Prostate gland (tissue), 2 donors: Measurements from ENCODE around the gene CYTH4. TPM values are rescaled to one million over a fixed set of nuclear protein-coding genes. Genes with fewer than 3 reads are reported as not detected.

ENCODE experiments used
- DNase-seq: peaks from one replicate; pipeline ENCODE4 v3.0.0-alpha.2; 2019; ENCODE audit warnings: low spot score
- H3K27ac ChIP-seq, 2 donors: fragments of 200-600 bp; sonication (generic); 2 replicates each; pipeline ENCODE4 v1.5.1; 2017 to 2019
- H3K27me3 ChIP-seq: fragments of 200-600 bp; sonication (generic); replicated peaks from 2 replicates; pipeline ENCODE4 v1.5.1; 2019; ENCODE audit not compliant: insufficient read depth
- H3K36me3 ChIP-seq, 2 donors: fragments of 200-600 bp; sonication (generic); 1 replicate in 1 of 2; 2 replicates in 1 of 2; pipeline versions ENCODE4 v1.5.1 to v1.8.1; 2017 to 2019
- H3K4me1 ChIP-seq: fragments of 200-600 bp; sonication (generic); replicated peaks from 2 replicates; pipeline ENCODE4 v1.5.1; 2019
- H3K4me3 ChIP-seq, 2 donors: fragments of 200-600 bp; sonication (generic); 2 replicates each; pipeline ENCODE4 v1.5.1; 2017 to 2019
- H3K9me3 ChIP-seq: fragments of 200-600 bp; sonication (generic); 2 replicates; pipeline ENCODE4 v1.5.1; 2017
- POLR2A ChIP-seq: fragments of 450-650 bp; IDR thresholded peaks from one replicate; pipeline ENCODE4 v1.6.1; 2016; ENCODE audit warnings: antibody characterized with exemption, mild to moderate bottlenecking
- POLR2AphosphoS5 ChIP-seq: sonication (generic); formaldehyde crosslinking; IDR thresholded peaks from one replicate; pipeline ENCODE4 v1.6.1; 2017; ENCODE audit warnings: antibody characterized with exemption
- WGBS: methylation state at CpG from one replicate; pipeline ENCODE4 v1.1.5; 2018; 5-methylcytosine and 5-hydroxymethylcytosine counted together
- intact Hi-C: fragments of 100-400 bp; cut with DNase I; formaldehyde crosslinking; loops from one replicate; pipeline ENCODE4 v1.14.2; 2022
- total RNA-seq, 2 donors: library from RNA; depleted of rRNA; stranded (reverse); fragments of >200 nt; gene quantifications; one replicate each; pipeline ENCODE4 v1.1.0, GENCODE V29; 2016
- TF ChIP-seq, protein P1 (sequence below), 4 experiments: fragments of 200-600 bp in 2 of 4; fragments of 450-650 bp in 2 of 4; sonication (generic) in 2 of 4; IDR thresholded peaks; 1 replicate in 3 of 4; 2 replicates in 1 of 4; pipeline ENCODE4 v1.5.1; 2016 to 2019; ENCODE audit warnings: antibody characterized with exemption in 4 of 4, mild to moderate bottlenecking in 2 of 4, moderate library complexity in 2 of 4

The CYTH4 gene
- total RNA-seq, 2 donors from 2014 or later: 4.7 to 5.5 TPM

DNA sequence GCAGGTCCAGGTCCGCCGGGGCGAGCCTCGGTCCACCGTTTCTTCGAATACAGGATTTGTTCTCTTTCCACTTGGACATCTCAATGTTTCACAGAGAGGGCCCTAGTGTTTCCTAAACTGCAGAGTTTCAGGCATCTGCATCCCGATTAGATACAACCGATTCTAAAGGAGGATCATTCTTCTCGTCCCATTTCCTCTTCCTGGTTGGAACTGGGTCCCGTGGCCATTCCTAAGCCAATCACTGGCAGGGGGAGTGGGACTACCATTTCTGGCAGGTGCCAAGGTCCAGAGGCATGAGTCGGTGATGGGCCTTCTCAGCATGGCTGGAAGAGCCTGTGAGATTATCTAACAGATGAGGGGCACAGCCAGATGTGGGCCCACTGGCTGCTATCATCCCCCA lies 76.1 kb downstream of the CYTH4 start:
- H3K4me1 ChIP-seq: no peaks in the 10 kb centered on the region
- WGBS: 93% methylated on average over 11 of the region's 11 CpGs
- DNase-seq: no peak
- H3K36me3 ChIP-seq: no peaks in the 10 kb centered on the region
- no peak overlapping the region for H3K4me3 ChIP-seq
- no peak overlapping the region for H3K27ac ChIP-seq
- H3K9me3 ChIP-seq: no peaks in the 10 kb centered on the region
- intact Hi-C loops: no loop called here
- TF ChIP-seq POLR2A (no peak), POLR2AphosphoS5 (no peak)
- TF ChIP-seq, protein P1, sequence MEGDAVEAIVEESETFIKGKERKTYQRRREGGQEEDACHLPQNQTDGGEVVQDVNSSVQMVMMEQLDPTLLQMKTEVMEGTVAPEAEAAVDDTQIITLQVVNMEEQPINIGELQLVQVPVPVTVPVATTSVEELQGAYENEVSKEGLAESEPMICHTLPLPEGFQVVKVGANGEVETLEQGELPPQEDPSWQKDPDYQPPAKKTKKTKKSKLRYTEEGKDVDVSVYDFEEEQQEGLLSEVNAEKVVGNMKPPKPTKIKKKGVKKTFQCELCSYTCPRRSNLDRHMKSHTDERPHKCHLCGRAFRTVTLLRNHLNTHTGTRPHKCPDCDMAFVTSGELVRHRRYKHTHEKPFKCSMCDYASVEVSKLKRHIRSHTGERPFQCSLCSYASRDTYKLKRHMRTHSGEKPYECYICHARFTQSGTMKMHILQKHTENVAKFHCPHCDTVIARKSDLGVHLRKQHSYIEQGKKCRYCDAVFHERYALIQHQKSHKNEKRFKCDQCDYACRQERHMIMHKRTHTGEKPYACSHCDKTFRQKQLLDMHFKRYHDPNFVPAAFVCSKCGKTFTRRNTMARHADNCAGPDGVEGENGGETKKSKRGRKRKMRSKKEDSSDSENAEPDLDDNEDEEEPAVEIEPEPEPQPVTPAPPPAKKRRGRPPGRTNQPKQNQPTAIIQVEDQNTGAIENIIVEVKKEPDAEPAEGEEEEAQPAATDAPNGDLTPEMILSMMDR (IDR thresholded peaks at IDR 0.05): no peak
- no peaks in the 10 kb centered on the region for H3K27me3 ChIP-seq

DNA sequence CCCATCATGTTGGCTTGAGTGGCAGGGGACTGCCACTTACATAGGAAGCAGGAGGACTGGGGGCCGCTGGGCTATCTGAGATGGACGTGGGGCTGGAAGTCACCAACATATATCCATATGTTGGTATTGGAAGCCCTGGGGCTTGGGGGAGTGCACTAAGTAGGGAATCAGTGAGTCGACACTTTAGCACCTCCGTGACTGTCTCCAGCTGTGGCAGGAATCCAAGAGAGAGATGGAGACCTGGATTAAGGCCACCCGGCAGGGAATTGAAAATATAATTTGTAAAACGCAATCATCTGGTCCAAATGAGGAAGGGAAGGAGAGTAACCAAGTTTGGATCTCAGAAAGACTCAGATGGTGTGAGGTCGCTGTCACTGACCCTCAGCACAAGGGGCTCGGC lies 76.6 kb downstream of the CYTH4 start:
- intact Hi-C loops: no loop called here
- no peak for DNase-seq
- H3K9me3 ChIP-seq: no peaks in the 10 kb centered on the region
- no peaks in the 10 kb centered on the region for H3K4me1 ChIP-seq
- no peaks in the 10 kb centered on the region for H3K36me3 ChIP-seq
- no peak overlapping the region for H3K4me3 ChIP-seq
- 55% methylated on average over 8 of the region's 8 CpGs for WGBS
- no peak overlapping the region for H3K27ac ChIP-seq
- TF ChIP-seq POLR2AphosphoS5: no peak
- TF ChIP-seq, protein P1 (IDR thresholded peaks at IDR 0.05): no peak
- no peak for TF ChIP-seq POLR2A
- H3K27me3 ChIP-seq: no peaks in the 10 kb centered on the region

DNA sequence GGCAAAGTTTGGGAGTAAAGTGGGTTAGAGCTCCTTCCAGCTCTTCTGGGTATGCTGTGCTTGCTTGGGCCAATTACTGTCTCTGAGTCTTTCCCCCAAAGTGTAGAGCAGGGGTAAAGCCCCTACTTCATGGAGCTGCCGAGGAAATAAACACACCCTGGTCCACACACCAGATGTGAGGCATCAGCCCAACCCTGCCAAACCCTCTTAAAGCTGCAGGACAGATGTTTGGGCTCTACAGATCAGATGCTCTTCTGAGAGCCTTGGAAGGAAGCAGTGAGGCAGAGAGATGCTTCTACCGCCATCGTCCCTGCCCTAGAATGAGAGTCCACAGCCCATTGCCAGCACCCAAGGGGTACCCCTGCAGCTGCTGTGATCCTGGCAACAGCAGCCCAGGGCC lies 80.3 kb downstream of the CYTH4 start:
- TF ChIP-seq, protein P1 (IDR thresholded peaks at IDR 0.05): no peak
- TF ChIP-seq POLR2AphosphoS5 (no peak), POLR2A (no peak)
- 71% methylated on average over 3 of the region's 3 CpGs for WGBS
- H3K27ac ChIP-seq: no peak overlapping the region
- no peaks in the 10 kb centered on the region for H3K9me3 ChIP-seq
- no peaks in the 10 kb centered on the region for H3K36me3 ChIP-seq
- no peaks in the 10 kb centered on the region for H3K27me3 ChIP-seq
- DNase-seq: no peak
- H3K4me1 ChIP-seq: no peaks in the 10 kb centered on the region
- intact Hi-C loops: no loop called here
- no peak overlapping the region for H3K4me3 ChIP-seq

DNA sequence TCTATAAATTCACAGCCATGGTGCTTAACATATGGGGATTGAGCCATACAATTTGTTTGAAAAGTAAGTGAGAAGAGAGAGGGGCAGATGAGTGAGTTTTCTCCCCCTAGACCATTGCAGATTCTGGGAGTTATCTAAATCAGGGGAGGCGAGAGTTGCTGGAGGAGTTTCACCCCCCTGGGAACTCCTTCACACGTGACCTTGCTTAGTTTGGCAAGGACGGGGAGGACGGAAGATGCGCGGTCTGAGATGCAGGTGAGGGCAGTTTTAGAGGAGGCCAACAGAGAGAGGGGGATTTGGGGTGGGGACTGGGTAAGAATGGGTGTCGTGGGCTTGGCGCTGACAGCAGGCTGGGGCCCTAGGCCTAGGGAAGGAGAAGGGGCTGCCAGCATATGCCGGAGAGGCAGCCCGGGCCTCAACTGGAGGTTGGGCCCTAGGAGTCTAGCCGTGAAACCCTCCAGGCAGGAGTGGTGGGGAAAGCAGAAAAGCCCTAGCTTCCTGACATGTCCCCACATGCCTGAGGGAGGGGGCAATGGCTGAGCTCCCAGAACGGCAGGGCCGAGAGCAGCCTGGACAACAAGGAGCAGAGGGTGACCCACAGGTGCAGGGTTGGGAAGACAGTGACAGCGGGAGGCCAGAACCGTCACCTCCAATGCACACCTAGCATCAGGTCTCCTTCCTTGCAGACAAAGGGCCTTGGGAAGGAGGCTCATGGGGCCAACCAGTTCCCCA lies 81.1 kb downstream of the CYTH4 start:
- Histone ChIP-seq H3K36me3 (no peaks in the 10 kb centered on the region), H3K9me3 (no peaks in the 10 kb centered on the region), H3K4me1 (no peaks in the 10 kb centered on the region), H3K4me3 (no peak overlapping the region), H3K27ac (no peak overlapping the region), H3K27me3 (no peaks in the 10 kb centered on the region)
- WGBS: 62% methylated on average over 15 of the region's 15 CpGs
- no peak for DNase-seq
- intact Hi-C loops: no loop called here
- TF ChIP-seq, protein P1 (IDR thresholded peaks at IDR 0.05): no peak

Other genes starting within 250 kb of the CYTH4 start
- 10 to 100 TPM in 1 of 2 donors, 1 to 10 TPM in 1; 7.8 to 32.4 TPM for gene KCTD17, start 230.8 kb upstream of the CYTH4 start, total RNA-seq
- under 1 TPM in 1 of 2 donors, not detected in 1; 0.45 TPM for gene TMPRSS6, start 172.8 kb upstream of the CYTH4 start, total RNA-seq
- 1 to 10 TPM; 1.7 to 3.0 TPM for gene IL2RB, start 132.6 kb upstream of the CYTH4 start, total RNA-seq
- 1 to 10 TPM; 2.1 to 9.3 TPM for gene C1QTNF6, start 94.3 kb upstream of the CYTH4 start, total RNA-seq
- gene SSTR3, start 70.0 kb upstream of the CYTH4 start, total RNA-seq: 10 to 100 TPM in 1 of 2 donors, not detected in 1; 46.4 TPM
- 10 to 100 TPM in 1 of 2 donors, 1 to 10 TPM in 1; 9.7 to 14.4 TPM for gene RAC2, start 38.2 kb upstream of the CYTH4 start, total RNA-seq
- 1 to 10 TPM; 2.8 to 4.3 TPM for gene ELFN2, start 145.0 kb downstream of the CYTH4 start, total RNA-seq
- gene MFNG, start 203.9 kb downstream of the CYTH4 start, total RNA-seq: 1 to 10 TPM; 4.4 to 7.3 TPM
- gene CARD10, start 236.9 kb downstream of the CYTH4 start, total RNA-seq: 10 to 100 TPM; 14.2 to 70.7 TPM